GM18870 (cell line): ENCODE results near the gene CCDC12.

ENCODE experiments used
- ATAC-seq: cut with Tn5 transposase; IDR thresholded peaks from one replicate; pipeline ENCODE4 v1.9.1; 2021; ENCODE audit warnings: moderate library complexity; ENCODE audit not compliant: unreplicated experiment

Gene CCDC12

GRCh38 chr3:46895761-46896160 lies 80.8 kb downstream of the CCDC12 start:
- no peak for ATAC-seq

GRCh38 chr3:46895204-46895660 lies 81.3 kb downstream of the CCDC12 start:
- ATAC-seq: no peak

GRCh38 chr3:46894256-46894655 lies 82.3 kb downstream of the CCDC12 start:
- ATAC-seq: no peak

DNA sequence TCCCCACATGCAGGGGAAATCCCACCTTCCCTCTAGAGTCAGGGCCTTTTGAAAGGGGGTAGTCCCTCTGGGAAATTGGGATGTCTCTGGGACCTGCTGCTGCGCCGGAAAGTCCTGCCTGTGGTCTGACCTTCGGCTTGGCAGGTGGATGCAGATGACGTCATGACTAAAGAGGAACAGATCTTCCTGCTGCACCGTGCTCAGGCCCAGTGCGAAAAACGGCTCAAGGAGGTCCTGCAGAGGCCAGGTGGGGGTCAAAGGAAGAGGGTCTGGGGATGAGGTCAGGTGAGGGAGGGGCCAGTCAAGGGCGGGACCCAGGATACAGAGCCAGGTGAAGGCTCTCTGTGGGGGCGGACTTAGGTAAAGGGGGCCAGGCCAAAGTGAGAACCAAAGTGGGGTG lies 82.8 kb downstream of the CCDC12 start:
- ATAC-seq: no peak

GRCh38 chr3:46893146-46893748 lies 83.3 kb downstream of the CCDC12 start:
- ATAC-seq: no peak

GRCh38 chr3:46892285-46893145 lies 84.0 kb downstream of the CCDC12 start:
- ATAC-seq: no peak

DNA sequence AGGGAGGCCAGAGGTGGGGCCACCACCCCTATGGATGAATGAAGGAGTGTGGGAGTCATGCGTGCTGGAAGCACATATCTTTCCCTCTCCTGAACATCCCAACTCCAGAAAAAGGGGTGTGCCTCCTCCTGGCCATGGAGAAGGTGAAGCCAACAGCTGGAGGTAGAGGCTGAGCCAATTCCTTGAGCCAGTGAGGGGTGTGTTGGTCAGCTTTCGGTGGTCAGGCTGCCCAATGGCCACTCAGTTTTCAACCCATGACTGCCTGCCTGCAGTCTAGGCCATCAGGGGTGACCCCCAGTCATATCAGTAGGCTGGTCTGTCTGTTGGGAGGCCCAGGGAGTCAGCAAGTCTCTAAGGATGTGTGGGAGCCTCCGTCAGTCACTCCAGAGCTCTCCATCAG lies 85.4 kb downstream of the CCDC12 start:
- no peak for ATAC-seq

DNA sequence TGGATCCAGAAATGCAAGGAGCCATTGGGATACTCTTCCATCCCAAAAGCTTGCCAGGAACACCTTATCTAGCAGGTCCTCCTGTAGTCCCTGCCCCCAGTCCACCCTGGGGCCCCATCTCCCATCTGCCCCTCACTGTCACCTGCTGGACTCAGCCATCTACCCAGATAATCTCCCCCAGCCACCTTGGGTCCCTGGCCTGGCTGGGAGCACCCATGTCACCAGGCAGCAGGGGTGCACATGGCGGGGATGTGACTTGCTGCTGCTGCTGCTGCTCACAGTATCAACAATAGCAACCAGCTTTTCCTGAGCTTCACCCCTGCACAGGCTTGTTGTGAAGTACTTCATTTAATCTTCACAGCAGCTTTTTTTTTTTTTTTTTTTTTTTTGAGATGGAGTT lies 86.4 kb downstream of the CCDC12 start:
- no peak for ATAC-seq

DNA sequence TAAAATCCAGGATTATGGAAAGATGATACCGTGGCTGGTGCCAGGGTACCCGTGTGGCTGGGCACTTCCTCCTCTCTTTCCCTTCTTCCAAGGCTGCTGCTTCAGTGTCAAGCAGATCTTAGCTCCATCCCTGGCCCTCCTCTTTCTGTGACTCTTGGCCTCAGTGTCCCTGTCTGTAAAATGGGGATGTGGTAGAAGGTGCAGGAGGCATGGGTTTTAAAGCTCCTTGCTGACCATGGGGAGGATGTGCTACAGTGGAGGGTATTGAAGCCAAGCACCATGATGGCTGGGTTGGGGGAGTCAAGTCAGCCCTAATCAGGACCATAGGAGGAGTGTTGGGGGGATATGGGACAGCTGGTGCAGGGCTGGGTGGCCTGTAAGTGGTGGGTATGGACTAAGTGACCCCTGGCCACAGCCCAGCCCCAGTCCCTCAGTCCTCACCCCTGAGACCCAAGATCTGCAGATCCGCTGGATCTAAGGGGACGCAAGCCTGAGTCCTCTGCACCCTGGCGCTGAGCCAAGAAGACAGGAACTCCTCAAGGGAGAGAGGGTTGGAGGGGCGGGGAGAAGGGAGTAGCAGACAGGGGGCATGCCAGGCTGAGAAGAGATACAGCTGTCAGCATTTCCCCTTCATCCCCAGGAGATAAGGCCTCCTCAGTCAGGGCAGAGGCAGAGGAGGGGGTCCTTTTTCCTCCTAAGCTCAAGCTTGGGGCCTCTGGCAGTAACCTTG lies 87.0 kb downstream of the CCDC12 start:
- no peak for ATAC-seq

GRCh38 chr3:46888705-46889104 lies 87.8 kb downstream of the CCDC12 start:
- no peak for ATAC-seq

GRCh38 chr3:46887980-46888494 lies 88.5 kb downstream of the CCDC12 start:
- ATAC-seq: no peak

DNA sequence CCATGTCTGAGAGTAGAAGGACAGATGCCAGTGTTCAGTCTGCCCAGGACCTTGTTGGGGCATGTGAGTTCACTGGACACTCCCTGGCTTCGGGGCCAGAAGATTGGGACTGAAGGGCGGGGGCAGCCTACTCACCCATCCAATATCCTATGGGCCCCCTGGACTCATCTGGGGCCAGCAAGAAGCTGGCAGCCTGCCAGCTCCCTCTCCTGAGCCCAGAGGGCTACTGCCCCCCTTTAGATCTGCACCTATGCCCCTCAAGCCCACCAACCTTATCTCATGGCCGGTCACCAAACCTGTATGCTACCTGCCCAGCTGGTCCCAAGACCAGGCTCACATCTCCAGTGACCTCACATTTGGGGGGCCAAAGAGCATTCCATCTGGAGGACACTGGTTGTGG lies 90.9 kb downstream of the CCDC12 start:
- no peak for ATAC-seq

DNA sequence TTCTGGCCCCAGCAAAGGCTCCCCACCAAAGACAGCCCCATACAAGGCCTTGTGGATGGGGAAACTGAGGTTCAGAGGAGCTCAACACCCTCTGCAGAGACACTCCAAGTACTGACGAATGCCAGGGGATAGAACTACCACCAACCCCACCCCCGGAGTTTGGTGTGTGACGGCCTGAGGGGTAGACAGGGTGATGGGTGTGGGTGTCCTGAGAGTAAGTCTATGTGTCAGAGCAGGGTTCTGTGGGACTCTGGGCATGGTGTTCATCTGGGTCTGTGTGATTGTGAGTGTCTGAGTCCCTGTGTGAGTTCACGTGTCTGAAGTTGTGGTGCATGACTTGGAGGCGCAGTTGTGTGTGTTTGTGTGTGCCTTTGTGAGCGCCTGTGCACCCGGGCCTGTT lies 91.6 kb downstream of the CCDC12 start:
- no peak for ATAC-seq

- no peak for ATAC-seq
These were observed 92.1 kb downstream of the CCDC12 start for GRCh38 chr3:46884427-46884826.

- ATAC-seq: no peak
These were observed 92.7 kb downstream of the CCDC12 start for GRCh38 chr3:46883830-46884185.

GRCh38 chr3:46883054-46883829 lies 93.3 kb downstream of the CCDC12 start:
- ATAC-seq: no peak

DNA sequence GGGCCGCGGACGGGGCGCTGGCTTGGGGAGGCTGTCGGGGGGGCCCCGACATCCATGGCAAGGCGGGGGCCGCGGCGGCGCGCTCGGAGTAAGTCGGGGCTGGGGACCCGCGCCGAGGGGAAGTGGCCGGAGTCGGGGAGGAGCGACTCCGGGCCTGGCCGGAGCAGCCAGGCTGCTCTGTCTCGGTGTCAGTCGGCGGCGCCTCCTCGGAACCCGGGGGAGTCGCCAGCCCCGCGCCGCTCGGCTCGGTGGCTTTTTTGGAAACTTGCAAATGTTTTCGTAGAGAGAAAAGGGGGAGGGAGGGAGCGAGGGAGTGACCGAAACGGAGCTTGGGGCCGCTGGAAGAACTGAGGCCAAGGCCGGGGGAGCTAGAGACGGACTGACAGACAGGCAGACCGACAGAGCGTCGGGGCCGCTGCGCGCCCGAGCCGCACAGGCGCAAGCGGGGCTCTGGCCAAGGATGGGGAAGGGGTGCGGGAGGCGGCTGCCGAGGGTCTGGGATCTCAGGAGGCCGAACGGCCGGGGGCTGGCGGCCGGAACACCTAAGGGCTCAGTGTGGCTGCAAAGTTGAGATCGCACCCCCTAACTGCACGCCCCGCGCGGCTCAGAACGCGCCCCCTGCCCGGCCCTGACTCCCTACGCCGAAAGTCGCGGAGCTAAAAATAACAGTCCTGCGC lies 94.0 kb downstream of the CCDC12 start:
- ATAC-seq: no peak

DNA sequence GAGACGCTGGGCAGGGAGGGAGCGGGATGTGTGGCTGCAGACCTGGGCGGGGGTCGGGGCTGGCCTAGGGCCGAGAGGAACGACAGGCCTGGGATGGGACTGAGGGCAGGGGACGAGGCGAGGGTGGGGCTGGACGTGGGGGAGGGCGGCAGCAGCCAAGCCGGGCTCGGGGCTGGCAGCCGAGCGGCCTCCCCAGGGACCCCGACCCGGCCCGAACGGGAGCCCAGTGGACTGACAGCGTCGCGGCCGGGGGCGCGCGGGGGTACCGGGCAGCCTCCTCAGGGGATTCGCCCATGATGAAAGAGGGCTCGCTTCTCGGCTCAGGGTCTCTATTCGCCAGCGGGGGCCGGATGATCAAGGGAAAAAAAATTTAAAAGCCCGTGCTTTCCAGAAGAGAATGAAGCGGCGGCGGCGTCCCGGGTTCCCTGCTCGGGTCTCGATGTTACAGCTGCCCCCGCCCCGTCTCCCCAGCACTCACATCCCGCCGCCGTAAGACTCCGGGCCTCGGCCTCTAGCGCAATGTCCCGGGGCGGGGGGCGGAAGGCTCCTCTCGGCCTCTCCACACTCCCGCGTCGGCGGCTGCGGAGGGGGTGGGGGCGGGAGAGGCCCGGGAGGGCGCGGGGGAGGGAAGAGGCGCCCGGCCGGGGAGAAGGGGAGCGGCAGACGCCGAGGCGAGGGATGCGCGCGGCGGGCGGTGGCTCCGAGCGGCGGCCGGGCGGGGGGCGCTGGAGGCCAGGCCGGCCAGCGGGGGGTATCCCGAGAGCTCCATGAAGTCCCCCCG lies 94.8 kb downstream of the CCDC12 start:
- ATAC-seq: no peak

GRCh38 chr3:46880884-46881595 lies 95.5 kb downstream of the CCDC12 start:
- ATAC-seq: no peak
